Hepatocyte (in vitro differentiated cells): ENCODE data around the gene CAST.

Source experiments
- EZH2 ChIP-seq: fragments of 200-600 bp; sonication (generic); IDR thresholded peaks from 2 replicates; pipeline ENCODE4 v1.6.1; 2016; ENCODE audit warnings: antibody characterized with exemption, mild to moderate bottlenecking, borderline replicate concordance
- EZH2phosphoT487 ChIP-seq: fragments of 200-600 bp; sonication (generic); IDR thresholded peaks from one replicate; pipeline ENCODE4 v1.6.1; 2018; ENCODE audit warnings: antibody characterized with exemption, mild to moderate bottlenecking, low read depth, moderate library complexity; ENCODE audit not compliant: unreplicated experiment, severe bottlenecking
- TF ChIP-seq, protein P1 (sequence below): fragments of 200-600 bp; sonication (generic); IDR thresholded peaks from 2 replicates; pipeline ENCODE4 v1.5.1; 2016; ENCODE audit warnings: antibody characterized with exemption, mild to moderate bottlenecking; ENCODE audit not compliant: poor library complexity

DNA sequence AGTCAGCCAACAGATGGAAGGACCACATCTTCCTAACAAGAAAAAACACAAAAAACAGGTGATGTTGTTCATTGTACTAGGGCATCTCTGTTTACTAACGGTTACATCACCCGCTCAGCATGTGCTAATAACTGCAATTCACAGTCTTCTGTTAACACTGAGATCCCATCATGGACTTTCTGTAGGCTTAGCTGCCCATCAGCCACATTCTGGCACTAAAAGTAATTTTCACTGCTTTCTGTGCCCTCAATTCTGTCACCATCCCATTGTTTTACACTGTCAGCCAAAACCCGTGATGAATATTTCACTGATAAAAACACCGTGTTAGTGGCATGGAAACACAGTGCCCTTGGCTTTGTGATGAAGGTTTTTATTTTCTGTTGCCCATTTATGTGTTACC lies 64.6 kb downstream of the CAST start:
- TF ChIP-seq, protein P1, sequence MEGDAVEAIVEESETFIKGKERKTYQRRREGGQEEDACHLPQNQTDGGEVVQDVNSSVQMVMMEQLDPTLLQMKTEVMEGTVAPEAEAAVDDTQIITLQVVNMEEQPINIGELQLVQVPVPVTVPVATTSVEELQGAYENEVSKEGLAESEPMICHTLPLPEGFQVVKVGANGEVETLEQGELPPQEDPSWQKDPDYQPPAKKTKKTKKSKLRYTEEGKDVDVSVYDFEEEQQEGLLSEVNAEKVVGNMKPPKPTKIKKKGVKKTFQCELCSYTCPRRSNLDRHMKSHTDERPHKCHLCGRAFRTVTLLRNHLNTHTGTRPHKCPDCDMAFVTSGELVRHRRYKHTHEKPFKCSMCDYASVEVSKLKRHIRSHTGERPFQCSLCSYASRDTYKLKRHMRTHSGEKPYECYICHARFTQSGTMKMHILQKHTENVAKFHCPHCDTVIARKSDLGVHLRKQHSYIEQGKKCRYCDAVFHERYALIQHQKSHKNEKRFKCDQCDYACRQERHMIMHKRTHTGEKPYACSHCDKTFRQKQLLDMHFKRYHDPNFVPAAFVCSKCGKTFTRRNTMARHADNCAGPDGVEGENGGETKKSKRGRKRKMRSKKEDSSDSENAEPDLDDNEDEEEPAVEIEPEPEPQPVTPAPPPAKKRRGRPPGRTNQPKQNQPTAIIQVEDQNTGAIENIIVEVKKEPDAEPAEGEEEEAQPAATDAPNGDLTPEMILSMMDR = no peak
- TF ChIP-seq EZH2phosphoT487 (no peak), EZH2 (no peak)
